ENCODE results near the gene INPP5D.

INPP5D gene

DNA sequence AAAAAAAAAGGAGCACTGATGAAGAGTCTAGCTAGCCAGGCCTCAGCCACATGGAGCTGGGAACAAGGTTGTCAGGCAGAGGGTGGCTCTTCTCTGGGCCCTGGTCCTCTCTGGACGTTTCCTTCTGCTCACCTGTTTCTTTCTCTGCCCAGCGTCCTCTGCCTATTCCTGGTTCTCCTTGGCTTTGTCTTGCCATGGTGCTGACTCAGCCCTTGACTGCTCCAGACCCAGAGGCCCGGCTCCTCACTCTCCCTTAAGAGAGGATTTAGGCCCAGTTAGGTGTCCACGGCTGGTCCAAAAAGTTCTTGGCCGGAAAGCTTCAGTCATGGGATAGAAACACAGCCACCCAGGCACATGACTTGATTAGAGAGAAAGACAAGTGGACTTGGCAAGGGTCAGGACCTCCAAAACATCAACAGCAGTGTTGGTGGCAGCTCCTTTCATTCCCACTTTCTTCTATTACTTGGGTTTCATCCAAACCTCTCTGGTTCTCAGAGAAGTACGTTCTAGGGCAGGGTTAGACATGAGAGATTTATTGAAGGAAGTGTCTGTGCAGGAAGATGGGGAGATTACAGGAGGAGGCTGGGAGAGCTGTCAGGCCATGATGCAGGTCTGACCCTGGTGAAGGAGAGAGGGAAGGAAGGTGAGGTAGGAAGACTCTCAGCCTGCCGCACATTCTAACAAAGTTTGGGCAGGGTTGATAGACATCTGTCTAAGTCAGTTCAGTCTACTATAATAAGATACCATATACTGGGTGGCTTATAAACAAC is 176.9 kb downstream of the INPP5D start:
- no peak for DNase-seq (ENCODE audit: low spot score)

DNA sequence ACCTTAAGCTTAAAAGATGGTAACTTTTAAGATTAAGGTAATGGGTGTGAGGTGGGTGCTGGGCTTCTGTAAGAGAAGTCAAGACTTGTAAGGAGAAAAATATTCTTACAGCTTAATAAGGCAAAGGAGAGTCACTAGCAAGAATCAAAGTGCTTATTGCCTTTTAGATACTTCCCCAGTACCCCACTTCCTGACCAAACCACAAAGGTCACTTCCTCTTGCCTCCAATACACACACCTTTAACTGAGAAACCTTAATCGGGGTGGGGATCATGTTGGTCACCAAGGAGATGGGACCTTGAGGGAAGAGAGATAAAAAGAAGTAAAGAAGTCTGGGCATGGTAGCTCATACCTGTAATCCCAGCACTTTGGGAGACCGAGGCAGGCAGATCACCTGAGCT is 180.8 kb downstream of the INPP5D start:
- DNase-seq (ENCODE audit: low spot score) = peak; percentile 55

DNA sequence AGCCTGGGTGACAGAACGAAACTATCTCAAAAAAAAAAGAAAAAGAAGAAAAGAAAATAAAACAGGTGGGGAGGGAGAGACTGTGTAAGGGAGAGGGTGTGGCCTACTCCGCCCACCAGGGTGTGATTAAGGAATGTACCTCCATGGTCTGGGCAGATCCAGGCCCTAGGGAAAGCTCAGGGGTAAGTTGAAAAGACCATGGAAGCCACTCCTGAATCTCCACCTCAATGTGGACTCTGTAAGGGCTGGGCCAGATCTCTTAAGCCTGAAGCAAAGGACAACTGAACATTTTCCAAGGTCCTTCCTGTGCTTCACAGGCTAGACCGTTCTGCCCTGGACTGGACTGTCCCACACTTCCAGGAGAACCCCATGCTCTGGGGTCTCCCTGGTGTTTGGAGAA is 181.7 kb downstream of the INPP5D start:
- peak; percentile 52 for DNase-seq (ENCODE audit: low spot score)

DNA sequence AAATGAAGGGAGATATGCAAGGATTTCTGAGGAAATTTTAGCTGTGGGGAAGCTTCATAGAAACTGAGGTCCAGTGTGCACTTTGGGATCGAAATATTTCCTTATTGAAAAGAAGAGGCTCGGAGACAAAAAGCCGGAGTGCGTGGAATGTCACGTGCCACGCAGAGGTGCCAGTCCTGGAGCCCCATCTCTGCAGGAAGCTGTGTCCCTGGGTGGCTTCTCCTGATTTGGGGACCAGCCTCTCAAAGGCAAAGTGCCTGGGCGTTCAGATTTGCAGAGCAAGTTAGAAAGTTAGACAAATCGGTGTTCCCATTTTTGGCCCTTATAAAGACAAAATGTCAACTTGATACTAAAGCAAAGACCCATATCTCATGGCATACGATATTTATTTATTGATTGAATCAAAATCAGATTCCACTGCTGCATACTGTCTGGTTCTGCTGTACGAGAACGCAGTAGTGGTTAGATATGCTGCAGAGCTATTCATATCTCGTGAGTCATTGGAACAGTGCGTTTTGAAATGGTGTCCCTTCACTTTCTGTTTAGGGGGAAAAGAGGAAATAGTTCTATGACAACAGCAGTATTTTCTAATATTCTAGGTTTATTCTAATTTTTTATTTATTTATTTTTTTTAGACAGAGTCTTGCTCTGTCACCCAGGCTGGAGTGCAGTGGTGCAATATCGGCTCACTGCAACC is 182.2 kb downstream of the INPP5D start:
- no peak for DNase-seq (ENCODE audit: low spot score)

DNA sequence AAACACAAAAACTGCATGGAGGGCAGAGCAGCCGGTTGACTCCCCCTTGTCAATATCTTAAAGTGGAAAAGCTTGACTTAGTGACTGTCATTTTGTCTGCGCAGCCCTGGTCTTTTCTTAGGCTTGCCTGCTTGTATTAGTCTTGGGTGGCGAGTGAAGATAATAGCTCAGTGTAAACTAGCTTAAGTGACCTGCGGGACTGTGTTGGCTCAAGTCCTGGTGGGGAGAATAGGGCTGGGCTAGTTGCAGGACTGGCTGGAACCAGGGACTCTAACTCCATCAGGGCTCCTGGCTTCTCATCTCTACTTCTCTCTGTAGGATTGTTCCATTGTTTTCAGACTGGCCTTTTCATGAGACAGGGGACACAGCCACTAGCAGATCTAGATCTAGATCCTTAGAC is 183.2 kb downstream of the INPP5D start:
- no peak for DNase-seq (ENCODE audit: low spot score)

DNA sequence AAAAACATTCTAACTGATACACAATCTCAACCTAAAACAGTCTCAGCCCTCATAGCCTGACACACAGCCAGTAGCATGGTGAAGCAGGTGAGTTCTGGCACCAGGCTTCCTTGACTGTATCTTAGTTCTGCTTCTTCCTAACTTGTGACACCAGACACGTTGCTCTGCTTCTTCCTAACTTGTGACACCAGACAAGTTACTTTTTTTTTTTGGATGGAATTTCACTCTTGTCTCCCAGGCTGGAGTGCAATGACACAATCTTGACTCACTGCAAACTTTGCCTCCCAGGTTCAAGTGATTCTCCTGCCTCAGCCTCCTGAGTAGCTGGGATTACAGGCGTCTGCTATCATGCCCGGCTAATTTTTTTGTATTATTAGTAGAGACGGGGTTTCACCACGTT is 184.7 kb downstream of the INPP5D start:
- DNase-seq (ENCODE audit: low spot score) = no peak

DNA sequence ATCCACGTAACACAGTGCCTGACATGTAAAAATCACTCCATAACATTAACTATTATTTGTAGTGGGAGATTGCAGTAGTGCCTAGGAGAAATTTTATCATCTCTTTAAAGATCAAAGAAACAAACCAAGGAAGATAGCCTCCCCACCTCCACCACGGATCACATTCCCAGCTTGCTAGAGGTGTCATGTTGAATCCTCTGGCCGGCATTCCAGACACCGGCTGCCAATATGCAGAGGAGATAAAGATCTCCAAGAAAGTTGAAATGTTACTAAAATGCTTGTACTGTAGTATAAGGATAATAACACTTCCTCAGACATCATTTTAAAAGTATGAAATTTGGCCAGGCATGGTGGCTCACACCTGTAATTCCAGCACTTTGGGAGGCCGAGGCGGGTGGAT is 185.3 kb downstream of the INPP5D start:
- peak; percentile 30 for DNase-seq (ENCODE audit: low spot score)

DNA sequence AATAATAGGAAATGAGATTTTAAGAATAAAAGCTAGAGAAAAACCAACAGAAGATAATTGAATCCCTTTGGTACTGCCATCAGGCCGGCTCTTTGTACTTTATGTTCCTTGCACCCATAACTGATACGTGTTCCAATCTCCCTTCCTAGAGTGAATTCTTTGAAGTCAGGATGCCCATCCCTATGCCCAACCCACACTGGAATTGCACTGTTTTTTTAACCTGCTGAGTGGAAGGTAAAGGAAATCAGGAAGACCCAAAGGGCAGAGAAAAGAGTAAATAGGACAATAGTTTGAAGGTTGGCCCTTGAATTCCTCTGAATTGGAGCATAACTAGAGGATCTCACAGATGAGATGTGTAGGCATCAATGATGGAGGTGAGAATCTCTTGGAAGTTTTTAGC is 187.0 kb downstream of the INPP5D start:
- peak; percentile 85 for DNase-seq (ENCODE audit: low spot score)

DNA sequence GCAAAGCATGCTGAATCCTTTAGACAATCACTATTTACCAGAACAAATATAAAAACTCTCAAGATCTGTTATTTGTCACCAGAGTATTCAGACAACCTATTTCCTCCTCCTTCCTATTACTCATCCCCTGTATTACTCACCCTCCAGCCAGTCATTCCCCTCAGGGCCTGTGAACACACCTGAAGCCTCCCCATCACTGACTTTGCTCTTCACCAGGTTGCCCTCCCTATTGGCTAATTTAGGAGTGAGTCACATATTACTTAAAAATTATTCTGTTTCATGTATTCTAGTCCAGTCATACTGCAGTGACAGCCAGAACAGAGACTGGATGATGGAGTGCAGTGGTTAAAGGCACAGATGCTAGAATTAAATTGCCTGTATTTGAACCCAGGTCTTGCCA is 187.6 kb downstream of the INPP5D start:
- DNase-seq (ENCODE audit: low spot score) = peak; percentile 98

DNA sequence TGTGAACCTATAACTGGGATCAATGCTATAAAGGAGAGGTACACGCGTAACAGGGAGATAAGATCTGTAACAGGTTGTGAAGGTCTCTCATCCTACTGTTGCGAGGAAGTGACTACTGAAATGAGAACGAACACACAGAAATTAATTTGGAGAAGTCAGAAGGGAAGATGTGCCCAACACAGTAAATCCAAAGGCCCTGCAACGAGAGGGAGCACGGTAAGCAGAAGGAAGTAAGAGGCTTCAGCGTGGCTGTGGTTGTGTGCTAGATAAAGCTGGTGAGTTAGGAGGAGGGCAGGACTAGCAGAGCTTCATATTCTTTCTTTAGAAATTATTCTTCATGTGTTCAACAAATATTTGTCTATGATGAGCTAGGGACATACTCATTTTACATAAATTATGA is 188.9 kb downstream of the INPP5D start:
- no peak for DNase-seq (ENCODE audit: low spot score)

DNA sequence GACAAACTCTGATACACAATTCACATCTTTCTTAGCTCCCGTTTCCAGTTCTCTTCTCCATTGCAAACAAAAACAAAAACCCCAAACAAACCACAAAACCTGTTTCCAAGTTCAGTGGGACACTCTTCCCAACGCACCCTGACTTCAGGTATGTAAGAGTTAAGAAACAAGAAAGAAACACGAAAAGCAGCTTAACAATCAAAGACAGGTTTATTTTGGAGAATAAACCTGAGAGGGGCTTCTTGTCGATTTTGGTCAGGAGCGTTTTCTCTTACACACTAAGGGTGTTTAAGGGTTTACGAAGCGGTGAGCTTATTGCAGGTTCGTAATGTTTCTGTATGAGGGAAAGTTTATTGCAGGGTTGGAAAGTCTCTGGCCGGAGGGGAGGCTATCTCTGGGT is 190.4 kb downstream of the INPP5D start:
- no peak for DNase-seq (ENCODE audit: low spot score)

DNA sequence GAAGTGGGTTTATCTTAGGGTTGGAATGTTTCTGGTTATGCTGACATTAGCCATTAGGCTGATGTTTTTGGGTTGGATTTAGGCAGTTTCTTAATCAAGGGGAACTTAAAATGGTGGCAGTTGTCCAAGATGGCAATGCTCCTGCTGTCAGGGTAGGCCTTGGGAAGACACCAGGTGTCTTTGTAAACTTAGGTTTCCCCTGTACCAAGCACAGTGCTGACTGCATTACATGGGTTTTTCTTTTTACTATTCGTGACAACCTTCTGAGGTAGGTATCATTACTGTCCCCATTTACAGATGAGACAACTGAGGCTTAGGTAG is 190.8 kb downstream of the INPP5D start:
- no peak for DNase-seq (ENCODE audit: low spot score)

DNA sequence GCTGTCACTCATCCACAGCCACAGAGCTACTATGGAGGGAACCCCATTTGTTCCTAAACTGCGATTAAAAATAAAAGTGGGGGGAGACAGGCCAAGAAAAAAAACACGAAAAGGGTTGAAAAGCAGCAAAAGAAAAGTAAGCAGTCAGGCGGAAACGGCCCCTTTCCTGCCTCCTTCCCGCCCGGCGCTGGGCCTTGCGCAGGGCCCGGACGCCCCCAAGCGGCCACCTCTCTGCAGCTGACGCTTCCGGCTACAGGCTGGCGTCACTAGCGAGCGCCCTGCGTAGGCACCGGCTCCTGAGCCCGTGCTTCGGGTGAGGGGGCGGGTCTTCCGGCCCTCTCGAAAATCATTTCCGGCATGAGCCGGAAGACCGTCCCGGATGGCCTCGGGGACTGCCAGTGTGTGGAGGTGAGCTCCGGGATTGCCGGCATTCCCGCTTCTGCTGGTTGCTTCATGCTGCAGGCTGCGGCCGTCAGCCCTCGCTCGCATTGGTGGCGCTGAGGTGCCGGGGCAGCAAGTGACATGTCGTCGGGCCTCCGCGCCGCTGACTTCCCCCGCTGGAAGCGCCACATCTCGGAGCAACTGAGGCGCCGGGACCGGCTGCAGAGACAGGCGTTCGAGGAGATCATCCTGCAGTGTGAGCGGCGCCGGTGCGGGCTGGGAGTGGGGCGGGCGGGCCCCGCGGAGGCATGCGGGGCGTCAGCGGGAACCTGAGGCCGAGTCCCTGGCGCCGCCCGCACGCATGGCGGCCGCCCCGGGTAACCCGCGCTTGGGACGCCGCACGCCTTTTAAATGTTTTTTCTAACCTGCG is 191.4 kb downstream of the INPP5D start, which contains the start of gene ATG16L1:
Gene ATG16L1 (plus strand): TSS at position 368 of the 811 bp plus-strand sequence. CDS start 155 bp downstream, at position 523.
- DNase-seq (ENCODE audit: low spot score) = peak; percentile 94

DNA sequence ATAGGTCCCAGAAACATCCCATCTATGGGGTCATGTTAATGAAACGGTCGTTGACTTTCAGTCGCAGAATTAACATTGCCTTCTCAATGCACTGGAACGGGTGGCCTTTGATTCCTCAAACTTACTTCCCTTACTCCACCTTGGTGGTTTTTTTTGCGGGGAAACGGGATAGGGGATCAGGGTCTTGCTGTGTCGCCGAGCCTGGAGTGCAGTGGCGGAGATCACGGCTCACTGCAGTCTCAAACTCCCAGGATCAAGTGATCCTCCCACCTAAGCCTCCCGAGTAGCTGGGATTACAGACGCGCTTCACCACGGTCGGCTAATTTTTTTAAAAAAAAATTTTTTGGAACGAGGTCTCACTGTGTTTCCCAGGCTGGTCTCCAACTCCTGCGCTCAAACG is 192.1 kb downstream of the INPP5D start:
- no peak for DNase-seq (ENCODE audit: low spot score)

DNA sequence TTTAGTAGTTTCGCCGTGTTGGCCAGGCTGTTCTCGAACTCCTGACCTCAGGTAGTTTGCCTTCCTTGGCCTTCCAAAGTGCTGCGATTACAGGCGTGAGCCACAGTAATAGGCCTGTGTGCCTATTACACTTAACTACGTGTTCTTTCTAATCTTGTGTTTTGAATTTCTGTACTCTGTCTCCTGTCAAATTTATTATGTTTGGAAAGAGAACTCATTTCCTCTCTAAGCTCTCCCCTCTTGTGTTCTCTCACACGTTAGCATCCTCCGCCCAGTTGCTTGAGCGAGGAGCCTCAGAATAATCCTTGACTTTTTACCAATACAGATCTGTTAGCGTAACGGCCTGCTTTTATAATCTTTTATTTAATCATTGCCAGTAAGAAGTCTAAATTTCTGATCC is 195.0 kb downstream of the INPP5D start:
- DNase-seq (ENCODE audit: low spot score) = no peak

DNA sequence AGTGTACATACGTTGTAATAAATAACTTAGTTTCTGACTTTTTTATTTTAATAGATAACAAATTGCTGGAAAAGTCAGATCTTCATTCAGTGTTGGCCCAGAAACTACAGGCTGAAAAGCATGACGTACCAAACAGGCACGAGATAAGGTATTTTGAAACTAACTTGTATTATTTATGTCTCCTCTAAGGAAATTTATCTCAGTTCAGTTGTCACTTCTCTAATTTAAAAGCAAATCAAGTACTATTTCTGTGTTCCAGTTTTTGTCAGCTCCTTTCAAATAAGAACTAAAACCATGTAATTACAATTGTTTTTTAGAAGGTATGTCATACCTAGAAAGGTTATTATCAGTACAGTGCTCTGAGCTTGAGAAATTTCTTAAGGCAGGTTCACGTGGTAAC is 195.9 kb downstream of the INPP5D start:
- DNase-seq (ENCODE audit: low spot score) = no peak
